Measurements from ENCODE around the gene MMP23B. TPM values are rescaled to one million over a fixed set of nuclear protein-coding genes. Genes with fewer than 3 reads are reported as not detected.

Gene MMP23B
- polyA plus RNA-seq, 1 donor from 2014 or later: 0.98 TPM

GRCh38 chr1:1622788-1623094 is 9.2 kb upstream of the MMP23B start:
- Histone ChIP-seq H2AFZ (ENCODE audit: low read depth, low read length) (no peak overlapping the region), H3F3A (ENCODE audit: insufficient read depth, low read length, poor library complexity, severe bottlenecking) (no peaks in the 10 kb centered on the region), H3K4me2 (ENCODE audit: low read length) (no peak overlapping the region), H3K4me3 (ENCODE audit: low read length) (no peak overlapping the region), H3K36me3 (ENCODE audit: insufficient read depth, low read length) (no peaks in the 10 kb centered on the region), H3K9me2 (ENCODE audit: insufficient read depth, low read length) (no peaks in the 10 kb centered on the region), H3K9ac (ENCODE audit: low read length) (no peak overlapping the region), H3K79me2 (replicated peaks; ENCODE audit: insufficient read depth, low read length) (no peaks in the 10 kb centered on the region), H3K9me3 (ENCODE audit: low read length) (no peaks in the 10 kb centered on the region), H3K27ac (ENCODE audit: low read length) (no peak overlapping the region), H4K20me1 (ENCODE audit: insufficient read depth) (no peaks in the 10 kb centered on the region), H3K27me3 (ENCODE audit: insufficient read depth, low read depth, low read length) (no peaks in the 10 kb centered on the region)
- TF ChIP-seq POLR2AphosphoS5 (IDR thresholded peaks at IDR 0.05): no peak

- Histone ChIP-seq H3K27me3 (ENCODE audit: insufficient read depth, low read depth, low read length) (no peaks in the 10 kb centered on the region), H3F3A (ENCODE audit: insufficient read depth, low read length, poor library complexity, severe bottlenecking) (no peaks in the 10 kb centered on the region), H3K4me3 (ENCODE audit: low read length) (no peak overlapping the region), H3K36me3 (ENCODE audit: insufficient read depth, low read length) (peaks cover 2% of the 10 kb centered on the region), H3K4me2 (ENCODE audit: low read length) (no peak overlapping the region), H3K27ac (ENCODE audit: low read length) (no peak overlapping the region), H2AFZ (ENCODE audit: low read depth, low read length) (no peak overlapping the region), H3K79me2 (replicated peaks; ENCODE audit: insufficient read depth, low read length) (no peaks in the 10 kb centered on the region), H3K9ac (ENCODE audit: low read length) (no peak overlapping the region), H4K20me1 (ENCODE audit: insufficient read depth) (no peaks in the 10 kb centered on the region), H3K9me2 (ENCODE audit: insufficient read depth, low read length) (no peaks in the 10 kb centered on the region), H3K9me3 (ENCODE audit: low read length) (no peaks in the 10 kb centered on the region)
- TF ChIP-seq EP300 (conservative IDR thresholded peaks at IDR 0.05; ENCODE audit: poor library complexity, severe bottlenecking) (no peak), SMC3 (conservative IDR thresholded peaks at IDR 0.05; ENCODE audit: poor library complexity) (no peak), MXI1 (conservative IDR thresholded peaks at IDR 0.05; ENCODE audit: poor library complexity, severe bottlenecking) (no peak), REST (IDR thresholded peaks at IDR 0.05; ENCODE audit: borderline replicate concordance) (no peak), POLR2AphosphoS5 (IDR thresholded peaks at IDR 0.05) (no peak), CTCF (IDR thresholded peaks at IDR 0.05; ENCODE audit: poor library complexity, severe bottlenecking) (no peak), RAD21 (conservative IDR thresholded peaks at IDR 0.05) (no peak), EZH2 (IDR thresholded peaks at IDR 0.05; ENCODE audit: borderline replicate concordance, insufficient read depth, low read length, poor library complexity, severe bottlenecking) (no peak), TAF1 (IDR thresholded peaks at IDR 0.05; ENCODE audit: low read depth) (no peak)
Measured at GRCh38 chr1:1623181-1623630, 8.8 kb upstream of the MMP23B start.
